HG02973 (cell line): ENCODE data around the gene SORCS2.

Experiments used
- ATAC-seq: cut with Tn5 transposase; IDR thresholded peaks from one replicate; pipeline ENCODE4 v1.9.1; 2021; ENCODE audit warnings: moderate library complexity; ENCODE audit not compliant: unreplicated experiment

SORCS2 gene

DNA sequence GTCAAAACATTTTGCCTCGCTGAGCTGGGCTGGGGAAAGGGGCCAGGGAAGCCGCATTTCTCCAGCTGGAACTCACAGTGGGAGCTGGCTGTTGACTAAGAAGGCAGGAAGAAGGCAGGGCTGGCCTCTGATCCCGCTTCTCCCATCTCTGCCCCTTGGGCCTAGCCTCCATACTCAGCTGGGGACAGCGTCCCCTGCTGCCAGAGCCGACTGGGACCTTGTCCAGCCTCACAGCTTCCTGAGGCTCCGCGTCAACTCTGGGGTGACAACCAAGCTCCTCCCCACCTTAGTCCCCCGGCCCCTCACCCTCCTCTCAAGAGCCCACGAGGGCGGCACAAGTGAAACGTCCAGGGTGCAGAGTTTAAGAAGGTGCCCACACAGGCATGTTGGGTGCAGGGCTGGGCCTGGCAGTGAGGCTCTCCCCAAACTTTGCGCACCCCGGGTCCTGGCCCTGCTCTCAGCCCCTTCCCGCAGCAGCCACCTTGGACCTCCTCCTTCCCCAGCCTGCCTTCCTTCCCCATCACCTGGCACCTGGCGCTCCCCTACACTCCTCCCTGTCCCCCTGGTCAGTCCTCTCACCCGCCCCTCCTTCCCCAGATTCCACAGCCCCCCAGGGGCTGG is 141.6 kb downstream of the SORCS2 start:
- no peak for ATAC-seq

DNA sequence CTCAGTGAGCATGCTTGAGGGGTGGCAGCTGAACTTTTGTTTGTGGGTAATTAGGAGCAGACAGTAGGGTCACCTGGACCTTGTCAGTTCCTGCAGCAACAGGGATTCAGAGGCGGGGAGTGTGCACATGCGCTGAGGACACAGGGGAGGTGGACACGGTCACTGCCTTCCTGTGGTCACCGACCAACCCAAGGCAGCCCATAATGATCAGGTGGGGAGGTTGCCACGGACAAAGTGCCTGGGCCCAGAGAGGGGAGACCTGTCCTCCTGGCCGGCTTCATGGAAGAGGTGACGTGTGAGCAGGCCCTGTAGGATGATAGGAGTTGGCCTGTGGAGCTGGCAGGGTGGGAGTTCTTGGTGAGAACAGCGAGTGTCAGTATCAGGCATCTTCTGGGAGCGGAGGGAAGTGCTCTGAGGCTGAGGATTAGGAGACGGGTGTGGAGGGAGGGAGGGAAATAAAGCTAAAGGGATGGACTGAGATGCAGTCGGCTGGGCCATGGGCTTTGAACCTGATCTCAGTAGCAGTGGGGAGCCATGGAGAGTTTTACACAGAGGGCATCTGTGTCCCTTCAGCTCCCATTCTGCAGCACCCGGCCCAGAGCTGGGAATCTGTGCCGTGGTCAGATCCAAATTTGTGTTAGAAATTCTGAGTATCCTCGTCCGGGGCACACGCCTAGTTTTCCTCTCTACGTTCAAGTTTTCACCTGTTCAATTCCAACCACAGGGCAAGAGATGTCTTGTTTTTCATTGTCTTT is 142.4 kb downstream of the SORCS2 start:
- ATAC-seq, result no peak

- ATAC-seq, result no peak
Observed at GRCh38 chr4:7335344-7336066, 143.2 kb downstream of the SORCS2 start.

- no peak for ATAC-seq
Observed at GRCh38 chr4:7336067-7336569, 143.8 kb downstream of the SORCS2 start.

DNA sequence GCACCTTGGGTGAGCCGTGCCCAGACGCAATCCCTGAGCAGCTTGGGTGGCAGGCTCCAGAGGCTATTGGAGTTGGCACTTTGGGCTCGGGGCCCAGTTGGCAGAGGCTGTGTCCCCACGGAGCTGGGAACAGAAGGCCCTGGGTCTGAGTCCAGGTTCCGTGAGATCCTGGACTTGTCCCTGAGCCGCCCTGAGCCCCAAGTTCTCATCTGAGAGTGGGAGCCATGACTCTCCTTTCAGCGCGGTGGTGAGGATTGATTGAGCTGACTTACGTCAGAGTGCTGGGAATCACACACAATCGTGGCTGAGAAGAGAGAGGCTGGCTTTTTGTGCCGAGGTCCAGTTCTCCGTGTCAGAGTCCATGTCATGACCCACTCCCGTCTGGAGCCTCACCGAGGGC is 144.4 kb downstream of the SORCS2 start:
- ATAC-seq, result no peak

DNA sequence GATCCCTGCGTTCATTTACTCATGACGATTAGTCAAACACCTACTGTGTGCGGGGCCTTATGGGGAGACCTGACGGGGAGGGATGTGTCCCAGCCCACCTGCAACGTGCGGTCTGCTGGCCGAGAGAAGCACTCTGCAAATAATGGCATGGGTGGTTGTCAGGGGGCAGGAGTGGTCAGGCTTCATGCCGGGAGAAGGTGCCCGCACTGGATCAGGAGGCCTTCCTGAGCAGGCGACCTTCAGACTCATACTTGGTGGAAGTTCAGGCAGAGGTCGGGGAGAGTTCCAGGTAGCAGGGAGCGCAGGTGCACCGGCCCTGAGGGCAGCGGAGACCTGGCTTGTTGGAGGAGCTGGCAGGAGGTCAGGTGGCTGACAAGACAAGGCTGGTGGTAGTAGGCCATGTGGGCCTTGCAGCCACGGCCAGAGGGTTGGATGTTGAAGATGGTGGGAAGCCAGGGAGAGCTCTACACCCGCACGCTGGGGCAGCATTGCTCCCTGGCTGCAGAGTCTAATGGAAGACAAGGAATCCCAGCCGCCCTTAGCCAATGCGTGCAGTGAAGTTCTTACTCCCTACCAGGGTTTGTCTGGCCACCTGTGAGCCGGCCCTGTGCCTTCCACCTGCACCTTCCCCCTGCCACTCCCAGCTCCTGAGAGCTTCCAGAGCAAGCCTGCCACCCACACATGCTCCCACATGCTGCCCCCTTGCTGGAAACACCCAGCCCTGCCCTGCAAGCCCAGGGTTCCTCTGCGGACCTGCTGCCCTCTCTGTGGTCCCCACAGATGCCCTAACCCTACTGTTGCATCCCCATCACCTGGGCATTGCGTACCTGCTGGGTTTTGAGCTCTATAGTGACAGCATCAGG is 145.1 kb downstream of the SORCS2 start:
- ATAC-seq, result no peak

DNA sequence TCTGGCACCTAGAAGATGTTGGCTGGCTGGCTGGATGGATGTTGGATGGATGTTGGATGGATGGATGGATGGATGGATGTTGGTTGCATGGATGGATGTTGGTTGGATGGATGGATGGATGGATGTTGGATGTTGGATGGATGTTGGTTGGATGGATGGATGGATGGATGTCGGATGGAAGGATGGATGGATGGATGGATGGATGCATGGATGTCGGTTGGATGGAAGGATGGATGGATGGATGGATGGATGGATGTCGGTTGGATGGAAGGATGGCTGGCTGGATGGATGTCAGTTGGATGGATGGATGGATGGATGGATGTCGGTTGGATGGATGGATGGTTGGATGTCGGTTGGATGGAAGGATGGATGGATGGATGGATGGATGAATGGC is 145.7 kb downstream of the SORCS2 start:
- no peak for ATAC-seq

DNA sequence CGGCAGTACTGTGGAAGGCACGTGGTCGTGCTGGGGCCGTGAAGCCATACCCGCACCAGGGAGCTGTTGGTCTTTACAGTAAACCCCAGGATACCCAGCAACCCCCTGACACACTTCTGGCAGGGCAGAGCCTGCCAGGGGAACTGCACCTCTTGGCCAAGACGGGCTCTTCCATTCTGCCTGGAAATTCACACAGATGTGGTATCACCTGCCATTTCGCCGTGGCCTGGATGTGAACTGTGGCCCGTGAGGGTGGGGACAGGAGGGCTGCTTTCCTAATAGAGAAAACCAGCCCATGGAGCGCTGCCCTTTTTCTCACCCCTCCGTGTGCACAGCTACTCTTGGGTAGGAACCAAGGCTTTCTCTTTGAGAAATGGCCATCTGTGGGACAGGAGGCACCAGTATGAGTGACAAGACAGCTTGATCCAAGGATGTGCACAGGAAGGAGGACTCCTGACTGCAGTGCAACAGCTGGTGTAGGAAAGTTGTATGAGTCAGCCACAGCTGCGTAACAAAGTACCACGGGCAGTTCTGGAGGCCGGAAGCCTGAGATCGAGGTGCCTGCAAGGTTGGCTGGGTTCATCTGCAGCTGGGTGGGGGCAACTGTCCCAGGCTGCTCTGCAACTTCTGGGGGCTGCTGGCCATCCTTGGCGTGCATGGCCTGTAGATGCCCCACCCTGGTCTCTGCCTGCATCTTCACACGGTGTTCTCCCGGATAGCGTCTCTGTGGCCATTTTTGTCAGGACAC is 146.7 kb downstream of the SORCS2 start:
- ATAC-seq, result no peak

DNA sequence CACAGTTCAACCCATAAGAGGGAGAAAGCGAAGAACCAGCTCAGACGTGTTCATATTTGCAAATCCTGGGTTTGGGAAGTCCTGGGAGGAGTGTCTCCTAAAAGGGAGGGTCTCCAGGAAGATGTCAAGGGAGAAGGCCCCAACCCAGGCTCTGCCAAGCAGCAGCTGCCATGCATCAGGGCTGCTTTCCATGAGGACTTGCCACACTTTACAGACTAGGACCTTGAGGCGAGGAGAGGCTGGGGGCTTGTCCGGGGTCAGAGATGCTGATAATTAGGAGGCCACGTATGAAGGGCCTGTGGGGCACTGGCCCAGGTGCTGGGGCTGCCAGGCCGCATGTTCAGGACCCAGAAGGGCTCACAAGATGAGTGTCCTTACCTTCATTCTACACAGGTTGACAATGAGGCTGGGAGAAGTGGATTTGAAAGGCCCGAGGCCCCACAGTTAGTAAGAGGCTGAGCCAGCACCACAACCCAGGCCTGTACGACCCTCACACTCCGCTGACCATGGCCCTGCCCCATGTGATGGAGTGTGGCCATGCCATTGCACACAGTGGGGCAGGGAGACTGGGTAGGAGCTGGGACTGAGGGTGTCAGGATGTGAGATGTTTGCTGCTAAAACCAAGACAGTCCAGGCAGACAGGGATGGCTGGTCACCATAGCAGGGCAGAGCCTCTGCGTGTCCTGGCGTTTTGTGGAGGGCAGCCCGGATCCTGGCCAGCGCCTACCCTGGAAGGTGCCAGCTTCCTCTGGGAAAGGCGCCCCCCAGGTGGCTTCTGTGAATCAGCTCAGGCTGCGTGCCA is 147.6 kb downstream of the SORCS2 start:
- no peak for ATAC-seq

DNA sequence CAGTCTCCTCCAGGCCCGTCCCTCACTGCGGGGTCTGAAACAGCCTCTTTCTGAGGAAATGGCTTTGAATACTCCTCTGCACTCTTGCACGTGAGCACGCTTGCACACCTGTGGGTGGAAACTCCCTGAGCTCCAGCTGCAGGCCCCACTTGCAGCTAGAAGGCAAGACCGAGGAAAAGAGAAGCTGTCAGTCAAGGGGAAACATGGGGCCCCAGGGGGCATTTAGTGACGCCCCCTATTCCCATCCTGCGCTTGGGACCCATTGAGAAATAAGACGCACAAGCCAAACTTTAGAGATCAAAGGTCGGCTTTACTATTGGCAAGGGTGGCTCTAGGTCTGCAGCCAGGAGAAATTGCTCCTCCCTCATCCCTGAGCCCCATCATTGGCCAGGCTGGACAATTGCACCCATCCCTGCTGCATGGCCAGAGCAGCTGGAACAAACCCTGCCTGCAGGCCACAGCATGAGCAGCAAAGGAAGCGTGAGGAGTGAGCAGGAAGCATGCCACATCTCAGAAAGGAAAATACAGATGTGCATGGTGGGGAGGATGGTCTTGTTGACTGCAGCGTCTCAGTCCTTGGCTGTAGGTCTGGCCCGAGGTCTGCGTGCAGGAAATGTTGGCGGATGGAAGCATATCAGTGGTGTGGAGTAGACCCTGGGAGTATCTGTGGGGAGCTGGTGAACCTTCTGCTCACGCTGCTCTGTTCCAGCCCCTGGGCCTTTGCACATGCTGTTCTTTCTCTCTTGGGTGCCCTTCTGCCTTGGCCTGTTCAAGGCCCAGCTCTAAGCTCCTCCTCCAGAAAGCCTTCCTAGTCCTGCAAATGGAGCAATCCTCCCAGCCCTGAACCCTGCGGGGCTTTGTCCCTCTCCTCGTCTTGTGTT is 148.5 kb downstream of the SORCS2 start:
- no peak for ATAC-seq

DNA sequence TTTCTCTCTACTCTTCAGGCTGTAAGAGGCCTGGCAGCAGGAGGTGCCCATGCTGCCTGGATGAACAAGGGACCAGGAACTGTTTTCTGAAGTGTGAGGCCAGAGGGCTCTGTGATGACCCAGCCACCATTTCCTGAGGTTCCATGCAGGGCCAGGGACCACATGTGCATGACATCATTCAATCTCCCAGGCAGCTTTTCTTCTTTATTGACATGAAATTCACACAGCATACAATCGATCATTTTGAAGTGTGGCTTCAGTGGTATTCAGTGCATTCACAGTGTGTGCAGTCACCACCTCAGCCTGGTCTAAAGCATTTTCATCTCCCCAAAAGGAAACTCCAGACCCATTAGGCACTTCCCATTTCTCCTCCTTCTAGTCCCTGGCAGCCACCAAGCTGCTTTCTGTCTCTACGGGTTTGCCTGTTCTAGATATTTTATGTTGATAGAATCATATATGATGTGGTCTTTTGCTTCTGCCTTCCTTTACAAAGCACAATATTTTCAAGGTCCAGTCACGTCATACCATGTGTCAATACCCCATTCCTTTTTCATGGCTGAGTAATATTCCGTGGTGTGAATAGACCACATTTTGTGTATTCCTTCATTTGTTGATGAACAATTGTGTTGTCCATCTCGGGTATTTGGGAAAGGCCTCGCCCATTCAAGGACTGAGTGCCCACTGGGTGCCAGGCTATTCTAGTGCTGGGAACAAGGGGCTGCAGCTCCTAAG is 149.3 kb downstream of the SORCS2 start:
- ATAC-seq, result no peak

GRCh38 chr4:7342223-7343080 is 150.1 kb downstream of the SORCS2 start:
- ATAC-seq, result no peak

- no peak for ATAC-seq
Observed at GRCh38 chr4:7343081-7343655, 150.8 kb downstream of the SORCS2 start.

DNA sequence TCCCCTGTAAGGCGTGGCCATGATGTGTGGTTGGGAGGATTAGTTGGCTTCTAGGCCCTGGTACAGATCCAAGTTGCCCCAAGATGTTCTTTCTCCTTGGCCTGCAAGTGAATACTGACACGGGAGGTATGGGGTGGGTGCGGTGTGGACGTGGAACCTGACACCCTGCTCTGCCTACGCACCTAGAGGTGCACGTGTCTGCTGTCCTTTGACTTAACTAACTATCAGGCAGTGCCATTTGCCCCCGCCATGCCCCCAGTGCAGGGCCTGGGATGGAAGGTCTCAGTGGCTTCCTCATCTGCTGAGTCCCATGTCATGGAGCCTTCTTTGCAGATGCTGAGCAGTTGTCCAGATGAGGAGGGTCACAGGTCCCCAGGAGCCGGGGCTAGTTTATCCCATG is 151.6 kb downstream of the SORCS2 start:
- ATAC-seq, result no peak

- ATAC-seq, result no peak
Observed at GRCh38 chr4:7344636-7345155, 152.4 kb downstream of the SORCS2 start.

GRCh38 chr4:7347981-7348380 is 155.6 kb downstream of the SORCS2 start:
- ATAC-seq, result no peak
